ENCODE results near the gene PRIMA1. TPM values are rescaled to one million over a fixed set of nuclear protein-coding genes. Genes with fewer than 3 reads are reported as not detected.

Gene PRIMA1
- polyA plus RNA-seq, 1 experiment = not detected

DNA sequence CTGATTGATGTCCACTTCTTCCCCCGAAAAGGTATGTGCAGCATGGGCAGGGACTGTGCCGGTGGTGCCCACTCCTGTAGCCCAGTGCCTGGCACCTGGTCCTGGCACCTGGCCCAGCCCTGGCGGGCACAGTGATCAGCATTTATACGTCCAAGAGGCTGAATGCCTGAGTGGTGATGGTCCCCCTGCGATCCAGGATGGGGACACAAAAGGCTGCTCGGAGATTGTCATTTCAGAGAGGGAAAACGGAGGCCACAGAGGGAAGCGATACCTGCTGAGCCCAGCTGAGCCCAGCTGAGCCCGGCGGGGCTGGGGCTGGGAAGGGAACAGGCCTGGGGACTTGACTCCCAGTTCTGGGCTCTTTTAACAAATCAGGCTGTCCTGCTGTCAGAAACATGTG, 55.8 kb downstream of the PRIMA1 start:
- CTCF ChIA-PET = no interaction called here
- H3K36me3 ChIP-seq (ENCODE audit: control insufficient read depth, insufficient read depth, low read length) = no peaks in the 10 kb centered on the region
- no peaks in the 10 kb centered on the region for H3K27me3 ChIP-seq (ENCODE audit: control insufficient read depth, insufficient read depth, low read length)
- no peak for DNase-seq (ENCODE audit: low read depth)
- no peak for TF ChIP-seq CTCF (IDR thresholded peaks at IDR 0.05; ENCODE audit: insufficient read depth, low read depth, low read length)
- POLR2A ChIA-PET = no interaction called here
- H3K4me3 ChIP-seq (ENCODE audit: low read depth, low read length) = no peak overlapping the region

DNA sequence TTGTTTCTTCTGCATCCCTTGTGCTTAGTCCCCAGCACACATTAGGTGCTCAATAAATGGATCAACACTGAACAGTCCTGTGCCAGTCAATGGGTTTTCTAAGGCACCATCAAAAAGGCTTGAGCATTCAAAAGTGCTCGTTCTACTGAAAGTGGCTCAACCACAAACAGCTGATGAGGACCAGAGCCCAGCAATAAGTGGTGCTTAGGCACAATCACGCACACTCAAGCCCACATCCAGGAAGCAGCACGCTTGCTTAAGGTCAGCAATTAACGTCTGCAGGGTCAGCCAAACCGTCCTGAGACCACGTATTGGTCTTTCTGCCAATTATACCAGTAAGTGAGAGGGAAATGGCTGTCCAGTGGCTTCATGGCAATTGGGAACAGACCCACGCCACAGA, 56.5 kb downstream of the PRIMA1 start:
- ChIA-PET POLR2A (no interaction called here), CTCF (no interaction called here)
- H3K4me3 ChIP-seq (ENCODE audit: low read depth, low read length) = no peak overlapping the region
- TF ChIP-seq CTCF (IDR thresholded peaks at IDR 0.05; ENCODE audit: insufficient read depth, low read depth, low read length) = no peak
- no peaks in the 10 kb centered on the region for H3K36me3 ChIP-seq (ENCODE audit: control insufficient read depth, insufficient read depth, low read length)
- H3K27me3 ChIP-seq (ENCODE audit: control insufficient read depth, insufficient read depth, low read length) = no peaks in the 10 kb centered on the region
- DNase-seq (ENCODE audit: low read depth) = no peak

DNA sequence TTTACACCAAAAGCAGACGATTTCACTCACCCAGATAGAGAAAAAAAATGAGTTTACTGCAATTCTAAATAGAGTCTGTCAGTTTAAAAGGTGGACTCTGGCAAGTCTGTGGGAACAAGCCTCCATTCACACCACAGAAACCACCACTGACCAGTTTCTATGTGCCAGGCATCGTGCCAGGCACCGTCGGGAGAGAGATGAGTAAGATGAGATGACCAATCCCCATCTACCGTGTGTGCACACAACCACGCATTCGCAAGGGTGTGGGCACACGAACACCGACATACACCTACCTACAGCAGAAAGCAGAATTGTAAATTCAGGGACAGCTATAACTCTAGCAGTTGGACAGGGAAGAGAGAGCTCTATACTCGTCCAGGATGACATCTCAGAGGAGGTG, 58.3 kb downstream of the PRIMA1 start:
- no peak for DNase-seq (ENCODE audit: low read depth)
- CTCF ChIA-PET = no interaction called here
- Histone ChIP-seq H3K36me3 (ENCODE audit: control insufficient read depth, insufficient read depth, low read length) (no peaks in the 10 kb centered on the region), H3K27me3 (ENCODE audit: control insufficient read depth, insufficient read depth, low read length) (no peaks in the 10 kb centered on the region), H3K4me3 (ENCODE audit: low read depth, low read length) (no peak overlapping the region)
- POLR2A ChIA-PET = no interaction called here
- TF ChIP-seq CTCF (IDR thresholded peaks at IDR 0.05; ENCODE audit: insufficient read depth, low read depth, low read length) = no peak

DNA sequence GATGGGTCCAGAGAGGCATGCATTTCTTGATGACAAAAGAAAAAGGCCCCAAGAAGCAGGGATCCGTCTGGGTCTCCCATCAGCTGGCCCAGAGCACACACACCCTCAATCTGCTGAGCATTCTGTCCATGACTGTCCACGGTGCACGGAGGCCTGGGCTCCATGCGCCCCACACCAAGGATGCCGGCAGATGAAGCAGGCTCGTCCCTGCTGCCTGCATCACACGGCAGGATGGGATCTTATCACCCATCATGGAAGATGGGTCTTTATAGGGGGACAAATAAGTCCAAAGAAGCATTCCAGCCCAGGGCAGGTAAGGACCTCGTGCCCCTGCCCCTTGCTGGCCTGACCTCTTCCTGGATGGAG, 59.7 kb downstream of the PRIMA1 start:
- CTCF ChIA-PET = no interaction called here
- DNase-seq (ENCODE audit: low read depth) = no peak

DNA sequence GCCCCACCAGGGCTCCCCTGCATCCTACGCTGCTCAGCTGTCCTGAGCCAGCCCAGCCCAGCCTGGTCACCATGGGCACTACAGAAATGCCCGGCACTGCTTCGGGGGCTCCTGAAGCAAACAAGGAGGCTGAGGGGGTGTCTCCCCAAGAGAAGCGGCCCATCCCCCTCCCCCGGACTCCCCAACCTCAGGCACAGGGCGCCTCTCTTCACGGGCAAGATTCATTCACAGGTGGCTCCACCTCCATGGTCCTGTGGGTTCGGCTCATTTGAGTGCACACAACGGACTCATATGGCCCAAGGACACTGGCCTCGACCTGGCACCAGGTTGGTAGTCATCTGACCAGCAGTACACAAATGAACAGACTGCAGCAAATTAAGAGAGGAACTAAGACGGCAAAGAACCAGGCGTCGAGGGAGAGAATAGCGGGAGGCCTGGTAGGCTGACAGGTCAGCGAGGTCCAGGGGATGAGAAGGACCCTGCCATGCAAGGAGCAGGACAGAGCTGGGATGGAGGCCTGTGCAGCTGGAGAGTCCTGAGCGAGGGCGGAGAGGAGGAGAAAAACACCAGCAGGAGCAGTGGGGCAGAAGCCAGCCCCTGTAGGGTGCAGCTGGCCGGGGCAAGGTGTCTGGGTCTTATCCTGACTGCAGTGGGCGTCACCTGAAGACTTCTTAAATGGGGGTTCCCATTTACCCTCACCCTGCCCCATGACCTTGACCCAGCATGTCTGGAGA, 60.2 kb downstream of the PRIMA1 start:
- ChIA-PET CTCF (no interaction called here), POLR2A (no interaction called here)
- no peak for TF ChIP-seq CTCF (IDR thresholded peaks at IDR 0.05; ENCODE audit: insufficient read depth, low read depth, low read length)
- no peak for DNase-seq (ENCODE audit: low read depth)
- Histone ChIP-seq H3K27me3 (ENCODE audit: control insufficient read depth, insufficient read depth, low read length) (no peaks in the 10 kb centered on the region), H3K36me3 (ENCODE audit: control insufficient read depth, insufficient read depth, low read length) (no peaks in the 10 kb centered on the region), H3K4me3 (ENCODE audit: low read depth, low read length) (no peak overlapping the region)

More for the DNA sequence above, 59.7 kb downstream of the PRIMA1 start:
- POLR2A ChIA-PET = no interaction called here
- H3K4me3 ChIP-seq (ENCODE audit: low read depth, low read length) = no peak overlapping the region
- no peaks in the 10 kb centered on the region for H3K27me3 ChIP-seq (ENCODE audit: control insufficient read depth, insufficient read depth, low read length)
- no peak for TF ChIP-seq CTCF (IDR thresholded peaks at IDR 0.05; ENCODE audit: insufficient read depth, low read depth, low read length)
- no peaks in the 10 kb centered on the region for H3K36me3 ChIP-seq (ENCODE audit: control insufficient read depth, insufficient read depth, low read length)
